A673 (cell line): ENCODE measurements around the gene TGM2.

Source experiments
- CTCF ChIP-seq: fragments of 300-800, 200-600 bp; sonication (generic); conservative IDR thresholded peaks from 2 replicates; pipeline ENCODE4 v1.5.1; 2017; ENCODE audit warnings: low read depth, mild to moderate bottlenecking, antibody characterized with exemption, low read length, moderate library complexity, mixed read lengths
- EZH2 ChIP-seq: fragments of 200-600 bp; sonication (generic); IDR thresholded peaks from 2 replicates; pipeline ENCODE4 v1.6.1; 2017; ENCODE audit warnings: borderline replicate concordance, low read depth, mild to moderate bottlenecking, mixed read lengths, antibody characterized with exemption, low read length; ENCODE audit not compliant: poor library complexity, severe bottlenecking

GRCh38 chr20:38126146-38126921, 38.7 kb downstream of the TGM2 start:
- TF ChIP-seq CTCF = no peak
- no peak for TF ChIP-seq EZH2
